Endothelial cell of umbilical vein (primary cell): ENCODE measurements around the gene PLEKHJ1. TPM values are rescaled to one million over a fixed set of nuclear protein-coding genes. Genes with fewer than 3 reads are reported as not detected.

ENCODE experiments used
- BruUV-seq: library from RNA; stranded (reverse); fragments of 400-500 nt; replicated peaks from 2 replicates; lab custom pipeline; 2021; lab: Mats Ljungman, UMichigan
- CTCF ChIA-PET: fragments of 300-600, 350-600 bp; sonication (Branson Sonifier 250); formaldehyde crosslinking; loops from one replicate; lab custom pipeline; 2021; ENCODE audit warnings: antibody characterized with exemption, inconsistent platforms; lab: Charles Lee
- POLR2A ChIA-PET: fragments of 300-600, 350-600 bp; sonication (Branson Sonifier 250); formaldehyde crosslinking; loops from one replicate; lab custom pipeline; 2021; ENCODE audit warnings: antibody characterized with exemption, inconsistent platforms; lab: Charles Lee
- DNase-seq: peaks from one replicate; pipeline ENCODE4 v3.0.0-alpha.2; 2011; ENCODE audit warnings: low read depth, low spot score
- FAIRE-seq: peaks from 2 replicates; lab custom pipeline; 2011; peaks lifted over from hg19 to GRCh38; lab: Jason Lieb, UNC
- H2AFZ ChIP-seq: 2 replicates; pipeline ENCODE4 v1.6.0; 2012; ENCODE audit warnings: low read depth, low read length, control low read depth, inconsistent platforms
- H3K27ac ChIP-seq: 2 replicates; pipeline ENCODE4 v1.5.1; 2011; ENCODE audit warnings: low read depth, mild to moderate bottlenecking, control low read depth, low read length, moderate library complexity; ENCODE audit not compliant: insufficient read depth
- H3K27me3 ChIP-seq, 2 experiments: 2 replicates each; pipeline versions ENCODE4 v1.6.0 to v1.6.1; 2011; ENCODE audit warnings: low read length in 2 of 2, mixed read lengths in 1 of 2; ENCODE audit not compliant: control insufficient read depth in 2 of 2, insufficient read depth in 2 of 2
- H3K36me3 ChIP-seq, 2 experiments: 2 replicates in 1 of 2; 3 replicates in 1 of 2; pipeline ENCODE4 v1.5.1; 2011; ENCODE audit warnings: low read length in 2 of 2, mild to moderate bottlenecking in 1 of 2, moderate library complexity in 1 of 2; ENCODE audit not compliant: control insufficient read depth in 2 of 2, insufficient read depth in 2 of 2; ENCODE audit errors: extremely low read depth in 1 of 2
- H3K4me1 ChIP-seq: 3 replicates; pipeline ENCODE4 v1.5.1; 2011; ENCODE audit warnings: mild to moderate bottlenecking, low read length; ENCODE audit not compliant: control insufficient read depth, insufficient read depth; ENCODE audit errors: extremely low read depth
- H3K4me2 ChIP-seq: 2 replicates; pipeline ENCODE4 v1.6.1; 2011; ENCODE audit warnings: low read length, control low read depth, mixed read lengths; ENCODE audit not compliant: insufficient read depth
- H3K4me3 ChIP-seq, 3 experiments: fragments of 200-600 bp in 1 of 3; sonication (generic), shearing (Covaris generic) in 1 of 3; replicated peaks in 1 of 3; 2 replicates each; pipeline ENCODE4 v1.5.1; 2011 to 2016; ENCODE audit warnings: control low read depth in 3 of 3, low read length in 3 of 3, mild to moderate bottlenecking in 2 of 3, inconsistent platforms in 1 of 3, low read depth in 1 of 3, moderate library complexity in 1 of 3; ENCODE audit not compliant: insufficient read depth in 1 of 3
- H3K79me2 ChIP-seq: 2 replicates; pipeline ENCODE4 v1.6.0; 2012; ENCODE audit warnings: low read length, inconsistent platforms; ENCODE audit not compliant: control insufficient read depth, insufficient read depth
- H3K9ac ChIP-seq: replicated peaks from 2 replicates; pipeline ENCODE3; 2011; ENCODE audit warnings: low read length, control low read depth; ENCODE audit not compliant: insufficient read depth; ENCODE audit errors: extremely low read depth
- H3K9me1 ChIP-seq: replicated peaks from 3 replicates; pipeline ENCODE4 v1.6.0; 2011; ENCODE audit warnings: mild to moderate bottlenecking, low read length; ENCODE audit not compliant: control insufficient read depth, insufficient read depth; ENCODE audit errors: extremely low read depth
- H3K9me3 ChIP-seq: replicated peaks from 2 replicates; pipeline ENCODE4 v1.5.1; 2012; ENCODE audit warnings: low read length, inconsistent platforms; ENCODE audit not compliant: control insufficient read depth, insufficient read depth
- H4K20me1 ChIP-seq: replicated peaks from 2 replicates; pipeline ENCODE3; 2011; ENCODE audit warnings: mild to moderate bottlenecking, low read length; ENCODE audit not compliant: control insufficient read depth, insufficient read depth; ENCODE audit errors: extremely low read depth
- EZH2 ChIP-seq: IDR thresholded peaks from 2 replicates; pipeline ENCODE4 v1.6.1; 2012; ENCODE audit warnings: borderline replicate concordance, low read depth, mild to moderate bottlenecking, moderate library complexity, low read length, inconsistent platforms; ENCODE audit not compliant: severe bottlenecking
- FOS ChIP-seq: IDR thresholded peaks from 2 replicates; pipeline ENCODE4 v1.6.1; 2011; ENCODE audit warnings: mild to moderate bottlenecking, low read length, moderate library complexity, borderline replicate concordance; ENCODE audit not compliant: insufficient read depth
- GATA2 ChIP-seq: IDR thresholded peaks from 2 replicates; pipeline ENCODE4 v1.7.0; 2011; ENCODE audit warnings: low read depth, mild to moderate bottlenecking, moderate library complexity, mixed read lengths, low read length; ENCODE audit not compliant: insufficient read length, insufficient read depth
- JUN ChIP-seq: IDR thresholded peaks from 2 replicates; pipeline ENCODE4 v1.6.1; 2011; ENCODE audit warnings: borderline replicate concordance, low read depth; ENCODE audit not compliant: insufficient read length, insufficient read depth
- MYC ChIP-seq: IDR thresholded peaks from one replicate; pipeline ENCODE4 v1.6.1; 2011; ENCODE audit warnings: mild to moderate bottlenecking, low read depth, low read length
- POLR2A ChIP-seq: IDR thresholded peaks from 2 replicates; pipeline ENCODE4 v1.6.1; 2012; ENCODE audit warnings: low read depth, mild to moderate bottlenecking, control low read depth, low read length
- POLR2AphosphoS5 ChIP-seq: IDR thresholded peaks from 2 replicates; pipeline ENCODE4 v1.6.1; 2012; ENCODE audit warnings: low read depth, mild to moderate bottlenecking, control low read depth, low read length, moderate library complexity; ENCODE audit not compliant: insufficient read depth
- dilution Hi-C: fragments of 300-500 bp; cut with MboI; formaldehyde crosslinking; loops from one replicate; pipeline ENCODE4 v1.15.0; 2019; ENCODE audit warnings: low sequenced_read_pairs; ENCODE audit not compliant: extremely low pct_ligation_motif_present
- intact Hi-C: fragments of 100-400 bp; cut with micrococcal nuclease; formaldehyde crosslinking; loops from one replicate; pipeline ENCODE4 v1.10.0; 2022
- polyA plus RNA-seq, 4 experiments: library from polyadenylated mRNA; depleted of rRNA in 3 of 4; stranded (reverse) in 3 of 4; unstranded in 1 of 4; fragments of >200 nt; gene quantifications; 2 replicates each; pipeline versions ENCODE4 v1.2.1 to v1.2.3, GENCODE V29; 2011 to 2012; ENCODE audit warnings: missing spikeins in 1 of 4
- total RNA-seq: library from RNA; stranded (reverse); gene quantifications from 2 replicates; pipeline ENCODE4 v1.2.3, GENCODE V29; 2021
- TF ChIP-seq, protein P1 (sequence below), 2 donors: IDR thresholded peaks; 1 replicate in 1 of 2; 2 replicates in 1 of 2; pipeline ENCODE4 v1.5.1; 2011; ENCODE audit warnings: low read length in 2 of 2, mild to moderate bottlenecking in 2 of 2, moderate library complexity in 2 of 2, control low read depth in 1 of 2, inconsistent platforms in 1 of 2, low read depth in 1 of 2; ENCODE audit not compliant: insufficient read depth in 1 of 2; ENCODE audit errors: extremely low read depth in 1 of 2
- TF ChIP-seq, protein P2 (sequence below): IDR thresholded peaks from 2 replicates; pipeline ENCODE4 v1.6.1; 2011; ENCODE audit not compliant: insufficient read depth, insufficient read length

The PLEKHJ1 gene
- total and polyA plus RNA-seq, 2 donors (not counting 3 experiments of a cell fraction or from before 2014, with no cell fraction given): 82.4 to 115 TPM

DNA sequence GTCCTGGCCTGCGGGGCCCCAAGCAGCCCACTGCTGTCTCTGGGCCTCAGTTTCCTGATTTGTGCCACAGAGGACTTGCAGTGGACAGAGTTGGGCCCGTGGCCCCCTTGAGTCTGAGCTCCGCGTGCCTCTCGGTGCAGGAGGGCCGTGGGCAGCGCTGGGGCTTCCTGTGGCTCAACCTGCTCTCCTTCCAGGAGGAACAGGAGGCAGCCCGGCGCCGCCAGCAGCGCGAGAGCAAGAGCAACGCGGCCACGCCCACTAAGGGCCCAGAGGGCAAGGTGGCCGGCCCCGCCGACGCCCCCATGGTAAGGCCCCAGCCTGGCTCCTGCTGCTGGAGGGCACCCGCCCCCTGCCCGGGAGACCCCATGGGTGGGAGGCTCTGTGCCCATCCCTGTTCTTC lies 25.9 kb downstream of the PLEKHJ1 start:
- intact Hi-C loops (no loop called here), dilution Hi-C loops (no loop called here)
- Histone ChIP-seq H3K4me3 (no peak overlapping the region), H3K4me2 (no peak overlapping the region), H3K27ac (no peak overlapping the region), H4K20me1 (no peaks in the 10 kb centered on the region), H3K9me1 (no peaks in the 10 kb centered on the region), H3K36me3 (peaks cover 7 to 39% of the 10 kb centered on the region in 2 experiments), H3K4me1 (peaks cover 7% of the 10 kb centered on the region), H3K9ac (no peak overlapping the region), H2AFZ (no peak overlapping the region), H3K27me3 (no peaks in the 10 kb centered on the region), H3K79me2 (no peaks in the 10 kb centered on the region), H3K9me3 (no peaks in the 10 kb centered on the region)
- TF ChIP-seq, protein P1, sequence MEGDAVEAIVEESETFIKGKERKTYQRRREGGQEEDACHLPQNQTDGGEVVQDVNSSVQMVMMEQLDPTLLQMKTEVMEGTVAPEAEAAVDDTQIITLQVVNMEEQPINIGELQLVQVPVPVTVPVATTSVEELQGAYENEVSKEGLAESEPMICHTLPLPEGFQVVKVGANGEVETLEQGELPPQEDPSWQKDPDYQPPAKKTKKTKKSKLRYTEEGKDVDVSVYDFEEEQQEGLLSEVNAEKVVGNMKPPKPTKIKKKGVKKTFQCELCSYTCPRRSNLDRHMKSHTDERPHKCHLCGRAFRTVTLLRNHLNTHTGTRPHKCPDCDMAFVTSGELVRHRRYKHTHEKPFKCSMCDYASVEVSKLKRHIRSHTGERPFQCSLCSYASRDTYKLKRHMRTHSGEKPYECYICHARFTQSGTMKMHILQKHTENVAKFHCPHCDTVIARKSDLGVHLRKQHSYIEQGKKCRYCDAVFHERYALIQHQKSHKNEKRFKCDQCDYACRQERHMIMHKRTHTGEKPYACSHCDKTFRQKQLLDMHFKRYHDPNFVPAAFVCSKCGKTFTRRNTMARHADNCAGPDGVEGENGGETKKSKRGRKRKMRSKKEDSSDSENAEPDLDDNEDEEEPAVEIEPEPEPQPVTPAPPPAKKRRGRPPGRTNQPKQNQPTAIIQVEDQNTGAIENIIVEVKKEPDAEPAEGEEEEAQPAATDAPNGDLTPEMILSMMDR (IDR thresholded peaks at IDR 0.05; ENCODE audit: extremely low read depth in 1 of 2, insufficient read depth in 1 of 2, low read depth in 1 of 2, low read length in 2 of 2): no peak
- TF ChIP-seq EZH2: no peak
- FAIRE-seq: no peak
- POLR2A ChIA-PET: no interaction called here
- BruUV-seq: no TSS peak
- DNase-seq: no peak
- CTCF ChIA-PET: interaction anchor here (0.6 kb wide), 1 partner anchor 70 kb away, joined by 3 read pairs; no protein-coding TSS in a partner anchor

DNA sequence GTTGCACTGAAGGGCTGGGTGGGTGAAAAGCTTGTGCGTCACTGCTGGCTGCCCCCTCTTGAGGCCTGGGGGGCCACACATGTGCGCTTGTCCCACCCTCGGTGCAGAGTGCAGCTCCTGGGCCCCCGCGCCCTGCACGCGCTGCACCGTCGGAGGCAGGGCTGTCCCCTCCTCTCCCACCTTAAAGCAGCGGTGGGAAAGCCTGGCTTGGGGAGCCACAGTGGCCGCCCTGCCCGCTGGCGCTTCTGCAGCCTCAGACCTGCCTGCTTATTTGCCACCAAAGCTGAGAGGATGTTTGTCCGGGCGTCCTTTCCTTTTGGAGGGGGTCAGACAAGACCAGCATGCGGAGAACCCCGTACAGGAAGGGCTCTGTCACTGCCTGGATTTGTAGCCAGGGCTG lies 26.7 kb downstream of the PLEKHJ1 start:
- no peak overlapping the region for H3K27ac ChIP-seq
- no peaks in the 10 kb centered on the region for H3K9me3 ChIP-seq
- DNase-seq (no peak), FAIRE-seq (no peak)
- intact Hi-C loops (loop anchor here (5.0 kb wide), 1 partner anchor 42 kb away; no protein-coding TSS in a partner anchor), dilution Hi-C loops (no loop called here)
- TF ChIP-seq POLR2AphosphoS5: no peak
- no peak for TF ChIP-seq GATA2
- TF ChIP-seq JUN: no peak
- TF ChIP-seq POLR2A: no peak
- TF ChIP-seq EZH2: no peak
- no peak for TF ChIP-seq FOS
- no peak for TF ChIP-seq MYC
- TF ChIP-seq, protein P1 (IDR thresholded peaks at IDR 0.05; ENCODE audit: extremely low read depth in 1 of 2, insufficient read depth in 1 of 2, low read depth in 1 of 2, low read length in 2 of 2): no peak
- TF ChIP-seq, protein P2, sequence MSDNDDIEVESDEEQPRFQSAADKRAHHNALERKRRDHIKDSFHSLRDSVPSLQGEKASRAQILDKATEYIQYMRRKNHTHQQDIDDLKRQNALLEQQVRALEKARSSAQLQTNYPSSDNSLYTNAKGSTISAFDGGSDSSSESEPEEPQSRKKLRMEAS: no peak
- H3K9ac ChIP-seq: no peak overlapping the region
- no peaks in the 10 kb centered on the region for H4K20me1 ChIP-seq
- no peaks in the 10 kb centered on the region for H3K9me1 ChIP-seq
- no peak overlapping the region for H2AFZ ChIP-seq
- no TSS peak for BruUV-seq
- H3K4me1 ChIP-seq: peaks cover 7% of the 10 kb centered on the region
- peaks cover 7 to 39% of the 10 kb centered on the region in 2 experiments for H3K36me3 ChIP-seq
- no peak overlapping the region for H3K4me3 ChIP-seq
- no peaks in the 10 kb centered on the region for H3K79me2 ChIP-seq
- no peak overlapping the region for H3K4me2 ChIP-seq
- POLR2A ChIA-PET: no interaction called here
- no peaks in the 10 kb centered on the region for H3K27me3 ChIP-seq
- CTCF ChIA-PET: interaction anchor here (1.1 to 1.9 kb wide), 3 partner anchors 12 to 54 kb away, joined by 3 to 13 read pairs (median 4); no protein-coding TSS in a partner anchor
